HG03039 (cell line): Measurements from ENCODE around the gene PCK1.

Experiments
- ATAC-seq: cut with Tn5 transposase; IDR thresholded peaks from one replicate; pipeline ENCODE4 v1.9.1; 2021; ENCODE audit warnings: mild to moderate bottlenecking, moderate library complexity; ENCODE audit not compliant: unreplicated experiment

PCK1 gene

GRCh38 chr20:57587278-57587988 lies 26.5 kb downstream of the PCK1 start:
- no peak for ATAC-seq

- ATAC-seq = no peak
Measured at GRCh38 chr20:57587989-57588377, 27.1 kb downstream of the PCK1 start.

GRCh38 chr20:57588596-57588995 lies 27.7 kb downstream of the PCK1 start:
- ATAC-seq = no peak

- no peak for ATAC-seq
Measured at GRCh38 chr20:57589123-57589727, 28.3 kb downstream of the PCK1 start.

GRCh38 chr20:57589728-57590484 lies 29.0 kb downstream of the PCK1 start:
- no peak for ATAC-seq

- ATAC-seq = no peak
Measured at GRCh38 chr20:57590485-57591288, 29.8 kb downstream of the PCK1 start.

- ATAC-seq = no peak
Measured at GRCh38 chr20:57591289-57592229, 30.6 kb downstream of the PCK1 start.

GRCh38 chr20:57592263-57593092 lies 31.6 kb downstream of the PCK1 start:
- no peak for ATAC-seq

GRCh38 chr20:57593134-57593886 lies 32.4 kb downstream of the PCK1 start:
- ATAC-seq = no peak

- ATAC-seq = no peak
Measured at GRCh38 chr20:57594092-57594951, 33.4 kb downstream of the PCK1 start.

GRCh38 chr20:57595041-57596030 lies 34.4 kb downstream of the PCK1 start:
- ATAC-seq = no peak

- no peak for ATAC-seq
Measured at GRCh38 chr20:57596358-57596757, 35.4 kb downstream of the PCK1 start.

- no peak for ATAC-seq
Measured at GRCh38 chr20:57596998-57597939, 36.4 kb downstream of the PCK1 start.

GRCh38 chr20:57598060-57598459 lies 37.1 kb downstream of the PCK1 start:
- ATAC-seq = no peak

GRCh38 chr20:57598491-57598890 lies 37.6 kb downstream of the PCK1 start:
- ATAC-seq = no peak
